Spleen (tissue), 11 donors: ENCODE measurements around the gene FAM53B. TPM values are rescaled to one million over a fixed set of nuclear protein-coding genes. Genes with fewer than 3 reads are reported as not detected.

ENCODE experiments used
- DNase-seq: peaks from one replicate; pipeline ENCODE4 v3.0.0-alpha.2; 2020
- H3K27ac ChIP-seq, 8 donors: fragments of 200-600 bp; sonication (generic) in 7 of 8; 1 replicate in 4 of 8; 2 replicates in 4 of 8; pipeline versions ENCODE4 v1.5.0 to v1.8.0; 2016 to 2021; ENCODE audit warnings: inconsistent platforms in 4 of 8, mild to moderate bottlenecking in 4 of 8, moderate library complexity in 1 of 8
- H3K27me3 ChIP-seq, 7 donors: fragments of 200-600 bp; sonication (generic) in 6 of 7; replicated peaks in 1 of 7; 1 replicate in 4 of 7; 2 replicates in 3 of 7; pipeline versions ENCODE4 v1.5.0 to v1.8.0; 2016 to 2021; ENCODE audit warnings: inconsistent platforms in 3 of 7, mild to moderate bottlenecking in 1 of 7
- H3K36me3 ChIP-seq, 6 donors: fragments of 200-600 bp; sonication (generic) in 5 of 6; 1 replicate in 4 of 6; 2 replicates in 2 of 6; pipeline versions ENCODE4 v1.5.0 to v1.8.0; 2016 to 2021; ENCODE audit warnings: inconsistent platforms in 2 of 6
- H3K4me1 ChIP-seq, 6 donors: fragments of 200-600 bp; sonication (generic) in 5 of 6; 1 replicate in 3 of 6; 2 replicates in 3 of 6; pipeline versions ENCODE4 v1.5.0 to v1.8.0; 2016 to 2021; ENCODE audit warnings: inconsistent platforms in 3 of 6
- H3K4me3 ChIP-seq, 8 donors: fragments of 200-600 bp; sonication (generic) in 7 of 8; 1 replicate in 4 of 8; 2 replicates in 4 of 8; pipeline versions ENCODE4 v1.5.0 to v1.8.0; 2016 to 2021; ENCODE audit warnings: inconsistent platforms in 4 of 8, mild to moderate bottlenecking in 4 of 8, moderate library complexity in 2 of 8
- H3K9me3 ChIP-seq, 8 donors: fragments of 200-600 bp; sonication (generic) in 7 of 8; 1 replicate in 4 of 8; 2 replicates in 4 of 8; pipeline versions ENCODE4 v1.5.0 to v1.8.0; 2016 to 2021; ENCODE audit warnings: inconsistent platforms in 4 of 8
- CTCF ChIP-seq, 11 experiments: fragments of 200-600 bp in 7 of 11; fragments of 450-650 bp in 4 of 11; sonication (generic) in 4 of 11; IDR thresholded peaks in 8 of 11; conservative IDR thresholded peaks in 3 of 11; 1 replicate in 7 of 11; 2 replicates in 4 of 11; pipeline versions ENCODE4 v1.4.0 to v1.8.0; 2016 to 2021; ENCODE audit warnings: antibody characterized with exemption in 11 of 11, inconsistent platforms in 4 of 11, mild to moderate bottlenecking in 1 of 11
- POLR2A ChIP-seq, 3 donors: fragments of 450-650 bp; IDR thresholded peaks; one replicate each; pipeline ENCODE4 v1.5.1; 2017; ENCODE audit warnings: antibody characterized with exemption in 3 of 3, mild to moderate bottlenecking in 1 of 3
- POLR2AphosphoS5 ChIP-seq, 3 donors: sonication (generic); formaldehyde crosslinking; IDR thresholded peaks; one replicate each; pipeline ENCODE4 v1.5.1; 2017; ENCODE audit warnings: antibody characterized with exemption in 3 of 3
- WGBS, 5 donors: extraction: QIAGEN DNeasy Blood & Tissue Kit in 3 of 5; methylation state at CpG; one replicate each; pipeline versions ENCODE4 v1.1.5 to v1.1.7; 2013 to 2018; 5-methylcytosine and 5-hydroxymethylcytosine counted together
- intact Hi-C: fragments of 100-400 bp; cut with DNase I; formaldehyde crosslinking; loops from one replicate; pipeline ENCODE4 v1.15.0; 2023; ENCODE audit warnings: low total_unique reads
- polyA plus RNA-seq, 3 donors: library from polyadenylated mRNA; stranded (reverse); fragments of 200-250 nt; gene quantifications; one replicate each; pipeline ENCODE4 v1.2.1, GENCODE V29; 2013
- total RNA-seq, 7 donors: library from RNA; depleted of rRNA in 3 of 7; stranded (reverse); fragments of >200 nt in 3 of 7; fragmentation: NEBNext Ultra II Directional in 4 of 7; extraction: Animal tissue kit (Norgen Biotek cat#: 25700) in 4 of 7; gene quantifications; one replicate each; pipeline versions ENCODE4 v1.1.0 to v1.2.1, GENCODE V29; 2016 to 2021
- donor health status: healthy with polysubstance abuse.
- donor health status: DM: no; HTN: no; CAD: no; lungs with moderate emphysema.
- donor health status: DM: no; HTN: no; CAD: no.
- donor health status: Bipolar disorder and iron deficiency.
- donor health status: healthy.
- donor health status: DM: no; HTN: no; CAD: no.
- donor health status: DM: yes; HTN: yes; CAD: no.

The FAM53B gene
- total and polyA plus RNA-seq, 10 donors, result 13.3 to 94.0 (median 56.2) TPM

GRCh38 chr10:124724279-124725027 lies 19.7 kb downstream of the FAM53B start:
- Histone ChIP-seq H3K27ac (peak overlapping the region; percentile 46 to 95 (median 92)), H3K27me3 (no peaks in the 10 kb centered on the region), H3K9me3 (no peaks in the 10 kb centered on the region), H3K4me3 (peak overlapping the region in 1 of 8 donors; percentile 39), H3K4me1 (peaks cover 84 to 100% (median 99%) of the 10 kb centered on the region in 6 donors), H3K36me3 (peaks cover 0 to 16% (median 0%) of the 10 kb centered on the region in 6 donors)
- DNase-seq, result peak; percentile 79
- WGBS, 5 donors, result 69 to 78% (median 73%) methylated on average over 18 to 20 of the region's 20 CpGs
- intact Hi-C loops, result no loop called here
- TF ChIP-seq CTCF (IDR thresholded peaks at IDR 0.05 in 8 of 11, conservative IDR thresholded peaks at IDR 0.05 in 3 of 11), result no peak
- peak in 1 of 3 donors; percentile 20 for TF ChIP-seq POLR2AphosphoS5 (IDR thresholded peaks at IDR 0.05)
- TF ChIP-seq POLR2A (IDR thresholded peaks at IDR 0.05), result no peak

GRCh38 chr10:124723826-124724225 lies 20.4 kb downstream of the FAM53B start:
- peaks cover 0 to 16% (median 0%) of the 10 kb centered on the region in 6 donors for H3K36me3 ChIP-seq
- WGBS, 5 donors, result 53 to 79% (median 72%) methylated on average over 9 of the region's 9 CpGs
- no peak for DNase-seq
- H3K9me3 ChIP-seq, result no peaks in the 10 kb centered on the region
- peak overlapping the region; percentile 46 to 95 (median 92) for H3K27ac ChIP-seq
- intact Hi-C loops, result no loop called here
- H3K27me3 ChIP-seq, result no peaks in the 10 kb centered on the region
- peak overlapping the region in 1 of 8 donors; percentile 39 for H3K4me3 ChIP-seq
- H3K4me1 ChIP-seq, result peaks cover 84 to 100% (median 99%) of the 10 kb centered on the region in 6 donors
- TF ChIP-seq POLR2AphosphoS5 (IDR thresholded peaks at IDR 0.05) (no peak), POLR2A (IDR thresholded peaks at IDR 0.05) (no peak), CTCF (IDR thresholded peaks at IDR 0.05 in 8 of 11, conservative IDR thresholded peaks at IDR 0.05 in 3 of 11) (no peak)

- intact Hi-C loops, result no loop called here
- WGBS, 5 donors, result 29 to 38% (median 31%) methylated on average over 8 of the region's 8 CpGs
- peaks cover 84 to 100% (median 99%) of the 10 kb centered on the region in 6 donors for H3K4me1 ChIP-seq
- H3K9me3 ChIP-seq, result no peaks in the 10 kb centered on the region
- peak overlapping the region in 1 of 8 donors; percentile 39 for H3K4me3 ChIP-seq
- H3K36me3 ChIP-seq, result peaks cover 0 to 16% (median 0%) of the 10 kb centered on the region in 6 donors
- H3K27me3 ChIP-seq, result no peaks in the 10 kb centered on the region
- H3K27ac ChIP-seq, result peak overlapping the region; percentile 46 to 95 (median 92)
- DNase-seq, result peak; percentile 83
- TF ChIP-seq POLR2A (IDR thresholded peaks at IDR 0.05) (no peak), POLR2AphosphoS5 (IDR thresholded peaks at IDR 0.05) (peak; percentile 76 to 81 (median 78)), CTCF (IDR thresholded peaks at IDR 0.05 in 8 of 11, conservative IDR thresholded peaks at IDR 0.05 in 3 of 11) (no peak)
Observed at GRCh38 chr10:124722798-124723783, 21.1 kb downstream of the FAM53B start.
